GM18907 (cell line): ENCODE results near the gene SMPD4.
"Not testable (repeated sequence)": the region's sequence is repeated elsewhere in the genome, so short reads cannot be mapped to it uniquely, and the experiment has no call there.

Experiments used
- ATAC-seq: cut with Tn5 transposase; IDR thresholded peaks from one replicate; pipeline ENCODE4 v1.9.1; 2021; ENCODE audit warnings: mild to moderate bottlenecking, moderate library complexity; ENCODE audit not compliant: unreplicated experiment

The SMPD4 gene, protein sequence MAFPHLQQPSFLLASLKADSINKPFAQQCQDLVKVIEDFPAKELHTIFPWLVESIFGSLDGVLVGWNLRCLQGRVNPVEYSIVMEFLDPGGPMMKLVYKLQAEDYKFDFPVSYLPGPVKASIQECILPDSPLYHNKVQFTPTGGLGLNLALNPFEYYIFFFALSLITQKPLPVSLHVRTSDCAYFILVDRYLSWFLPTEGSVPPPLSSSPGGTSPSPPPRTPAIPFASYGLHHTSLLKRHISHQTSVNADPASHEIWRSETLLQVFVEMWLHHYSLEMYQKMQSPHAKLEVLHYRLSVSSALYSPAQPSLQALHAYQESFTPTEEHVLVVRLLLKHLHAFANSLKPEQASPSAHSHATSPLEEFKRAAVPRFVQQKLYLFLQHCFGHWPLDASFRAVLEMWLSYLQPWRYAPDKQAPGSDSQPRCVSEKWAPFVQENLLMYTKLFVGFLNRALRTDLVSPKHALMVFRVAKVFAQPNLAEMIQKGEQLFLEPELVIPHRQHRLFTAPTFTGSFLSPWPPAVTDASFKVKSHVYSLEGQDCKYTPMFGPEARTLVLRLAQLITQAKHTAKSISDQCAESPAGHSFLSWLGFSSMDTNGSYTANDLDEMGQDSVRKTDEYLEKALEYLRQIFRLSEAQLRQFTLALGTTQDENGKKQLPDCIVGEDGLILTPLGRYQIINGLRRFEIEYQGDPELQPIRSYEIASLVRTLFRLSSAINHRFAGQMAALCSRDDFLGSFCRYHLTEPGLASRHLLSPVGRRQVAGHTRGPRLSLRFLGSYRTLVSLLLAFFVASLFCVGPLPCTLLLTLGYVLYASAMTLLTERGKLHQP

DNA sequence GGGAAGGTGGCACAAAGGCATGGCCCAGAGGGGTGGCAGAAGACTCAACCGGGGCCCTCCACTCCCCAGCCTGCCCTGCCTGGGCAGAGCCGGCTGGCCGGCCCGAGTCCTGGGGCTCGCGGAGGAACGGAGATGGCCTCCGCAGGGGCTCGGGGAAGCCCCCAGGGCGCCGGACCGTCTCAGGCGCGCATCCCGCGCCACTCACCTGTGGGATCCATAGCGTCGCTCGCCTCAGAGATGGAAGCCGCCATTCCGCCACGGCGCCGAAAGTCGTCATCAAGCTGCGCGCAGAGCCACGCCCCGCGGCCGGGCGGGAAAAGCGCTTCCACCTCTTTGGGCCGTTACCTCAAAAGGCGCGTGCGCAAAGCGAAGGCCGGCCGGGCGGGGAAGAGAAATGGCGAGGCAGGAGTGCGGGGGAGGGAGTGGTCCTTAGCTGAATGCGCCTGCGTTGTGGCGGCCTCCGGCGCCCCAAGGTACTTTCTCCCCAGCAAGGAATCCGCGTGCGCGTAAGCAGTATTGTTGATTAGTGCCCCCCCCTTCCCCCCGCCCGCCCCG is at the start of gene SMPD4:
SMPD4 (minus strand) TSS at position 278 of the 555 bp plus-strand sequence. CDS start 5,010 bp downstream, outside the sequence.
- peak; percentile 70 for ATAC-seq

DNA sequence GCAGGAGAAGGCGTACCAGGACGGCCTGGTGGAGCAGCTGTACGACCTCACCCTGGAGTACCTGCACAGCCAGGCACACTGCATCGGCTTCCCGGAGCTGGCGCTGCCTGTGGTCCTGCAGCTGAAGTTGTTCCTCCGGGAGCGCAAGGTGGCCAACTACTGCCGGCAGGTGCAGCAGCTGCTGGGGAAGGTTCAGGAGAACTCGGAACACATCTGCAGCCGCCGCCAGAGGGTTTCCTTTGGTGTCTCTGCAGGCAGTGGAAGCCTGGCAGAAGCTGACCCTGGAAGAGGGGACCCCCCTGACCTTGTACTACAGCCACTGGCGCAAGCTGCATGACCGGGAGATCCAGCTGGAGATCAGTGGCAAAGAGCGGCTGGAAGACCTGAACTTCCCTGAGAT is 49.5 kb upstream of the SMPD4 start:
- not testable (repeated sequence) for ATAC-seq

DNA sequence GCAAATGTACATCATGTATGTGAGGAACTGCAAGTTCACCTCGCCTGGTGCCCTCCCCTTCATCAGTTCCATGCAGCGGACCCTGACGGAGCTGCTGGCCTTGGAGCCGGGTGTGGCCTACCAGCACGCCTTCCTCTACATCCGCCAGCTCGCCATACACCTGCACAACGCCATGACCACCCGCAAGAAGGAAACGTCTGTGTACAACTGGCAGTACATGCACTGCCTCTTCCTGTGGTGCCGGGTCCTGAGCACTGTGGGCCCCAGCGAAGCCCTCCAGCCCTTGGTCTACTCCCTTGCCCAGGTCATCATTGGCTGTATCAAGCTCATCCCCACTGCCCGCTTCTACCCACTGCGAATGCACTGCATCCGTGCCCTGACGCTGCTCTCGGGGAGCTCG is 49.0 kb upstream of the SMPD4 start:
- not testable (repeated sequence) for ATAC-seq

DNA sequence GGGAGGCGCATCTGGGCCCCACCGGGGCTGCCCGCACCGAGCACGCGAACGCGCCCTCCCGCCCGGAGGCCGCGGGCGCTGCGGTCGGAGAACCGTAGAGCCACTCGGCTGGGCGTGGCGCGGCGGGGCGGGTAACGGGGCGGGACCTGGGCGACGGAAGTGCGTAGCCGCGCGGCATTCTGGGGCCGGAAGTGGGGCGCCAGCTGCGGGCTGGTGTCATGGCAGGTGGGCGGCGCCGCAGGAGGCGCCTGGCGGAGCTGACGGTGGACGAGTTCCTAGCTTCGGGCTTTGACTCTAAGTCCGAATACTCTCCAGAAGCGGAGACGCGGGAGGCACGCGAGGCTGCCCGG is 47.7 kb upstream of the SMPD4 start:
- not testable (repeated sequence) for ATAC-seq

DNA sequence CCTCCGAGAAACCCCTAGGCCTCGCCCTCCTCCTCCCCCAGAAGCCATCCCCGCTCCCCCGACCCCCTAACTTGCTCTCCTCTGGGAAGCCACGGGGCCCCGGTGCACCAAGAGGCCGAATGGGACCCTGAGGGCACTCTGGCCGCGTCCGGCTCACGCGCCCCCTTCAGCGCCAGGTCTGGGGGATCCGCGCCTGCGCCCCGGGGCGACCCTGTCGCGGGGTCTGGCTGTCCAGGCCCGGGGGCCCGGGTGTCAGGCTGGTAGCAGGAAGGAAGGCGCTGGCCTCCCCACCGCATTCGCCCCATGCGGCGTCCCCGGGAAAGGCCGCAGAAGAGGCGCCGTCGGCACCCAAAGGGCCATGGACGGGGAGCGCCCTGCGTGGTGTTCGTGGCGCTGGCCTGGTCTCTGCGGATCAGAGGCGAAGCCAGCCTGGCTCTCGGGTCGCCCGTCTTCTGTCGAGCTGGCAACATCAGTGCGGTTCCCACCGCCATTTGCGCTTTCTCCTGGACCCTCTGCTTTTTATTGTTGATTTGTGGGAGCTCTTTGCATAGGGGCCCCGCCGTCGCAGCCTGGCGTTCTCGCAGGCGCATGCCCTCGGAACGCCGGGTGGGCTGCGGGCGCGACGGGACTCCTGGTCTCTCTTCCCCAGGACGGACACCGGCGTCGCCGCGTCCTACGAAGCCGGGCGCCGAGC is 47.2 kb upstream of the SMPD4 start:
- ATAC-seq: not testable (repeated sequence)

DNA sequence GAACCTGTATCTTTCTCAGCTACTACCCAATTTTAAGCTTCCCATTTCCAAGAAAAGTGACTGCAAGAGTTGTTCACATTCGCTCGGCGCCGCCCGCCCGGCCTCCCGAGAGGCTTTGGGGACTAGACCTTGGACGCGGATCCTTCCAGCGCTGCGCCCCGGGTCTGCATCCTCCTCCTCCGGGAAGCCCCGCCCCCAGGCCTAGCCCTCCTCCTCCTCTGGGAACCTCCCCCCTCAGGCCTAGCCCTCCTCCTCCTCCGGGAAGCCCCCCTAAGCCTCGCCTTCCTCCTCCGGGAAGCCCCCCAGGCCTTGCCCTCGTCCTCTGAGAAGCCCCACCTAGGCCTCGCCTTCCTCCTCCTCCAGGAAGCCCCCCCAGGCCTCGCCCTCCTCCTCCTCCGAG is 46.6 kb upstream of the SMPD4 start:
- not testable (repeated sequence) for ATAC-seq

DNA sequence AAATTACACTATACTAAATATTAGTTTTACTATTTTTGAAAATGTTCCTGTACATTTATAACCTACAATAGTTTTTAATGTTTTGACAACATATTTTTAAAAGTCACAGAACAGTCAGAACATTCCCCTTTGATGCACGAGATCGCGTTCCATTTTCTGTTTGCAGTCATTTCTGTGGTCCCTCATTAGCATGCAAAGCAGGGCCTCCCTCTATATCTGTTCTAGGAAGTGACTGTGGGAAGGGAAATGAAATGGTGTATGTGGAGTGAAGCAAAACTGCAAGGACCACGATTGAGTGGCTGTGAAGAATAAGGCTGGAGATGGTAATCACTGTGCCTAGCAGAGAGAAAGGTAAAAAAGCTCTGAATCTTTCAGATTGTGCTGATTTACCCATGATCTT is 41.1 kb upstream of the SMPD4 start:
- peak; percentile 59 for ATAC-seq

DNA sequence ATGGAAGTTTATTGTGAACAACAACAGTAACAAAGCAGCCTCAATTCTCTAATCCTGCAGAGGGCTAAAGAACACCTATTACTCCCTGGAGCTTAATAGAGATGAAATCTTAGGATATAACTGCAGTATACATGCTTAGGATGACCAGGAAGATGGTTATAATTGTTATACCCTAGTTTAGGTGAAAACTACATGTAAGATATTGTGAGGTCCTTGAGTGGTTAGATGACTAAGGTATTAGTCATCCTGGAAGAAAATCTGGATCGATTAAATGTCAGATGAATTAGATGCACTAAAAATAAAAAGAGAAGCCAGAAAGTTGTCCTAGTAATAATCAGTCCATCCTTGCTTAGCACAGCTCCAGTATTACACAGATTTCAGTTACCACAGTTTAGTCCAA is 39.1 kb upstream of the SMPD4 start:
- ATAC-seq: not testable (repeated sequence)

DNA sequence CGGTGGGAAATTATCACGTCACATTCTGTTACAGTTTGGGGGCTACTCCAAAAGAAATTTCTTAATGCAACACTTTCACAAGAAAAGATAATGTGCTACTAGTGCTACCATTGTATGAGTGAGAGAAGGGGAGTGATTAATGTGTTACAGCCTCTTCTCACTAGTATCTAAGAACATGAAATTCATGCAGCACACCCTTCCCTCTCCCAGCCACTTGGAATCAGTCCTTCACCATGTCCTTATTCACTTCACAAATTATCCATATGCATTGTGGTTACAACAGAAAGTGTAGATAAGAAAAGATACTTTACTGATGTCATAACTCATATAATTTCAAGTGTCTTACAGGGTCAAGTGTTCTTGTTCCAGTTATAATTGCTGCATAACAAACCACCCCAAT is 37.7 kb upstream of the SMPD4 start:
- not testable (repeated sequence) for ATAC-seq

DNA sequence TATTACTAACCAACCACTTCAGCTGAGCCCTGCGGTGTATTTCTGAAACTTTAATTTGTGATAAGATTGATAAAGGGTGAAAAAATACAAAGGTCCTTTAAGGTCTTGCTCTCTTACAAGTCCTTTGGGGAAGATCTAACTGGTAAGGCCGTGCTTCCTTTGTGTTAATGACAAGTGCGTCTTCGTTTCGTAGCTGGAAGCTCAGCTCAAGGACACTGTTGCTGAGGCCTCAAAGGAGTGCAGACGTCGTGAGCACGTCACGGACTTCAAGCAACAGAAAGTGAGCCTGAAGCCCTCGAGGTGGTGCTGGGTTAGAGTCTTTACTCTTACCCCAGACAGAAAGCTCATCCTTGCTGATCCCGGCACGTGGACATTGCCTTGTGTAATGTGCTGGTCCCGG is 25.6 kb upstream of the SMPD4 start:
- ATAC-seq: not testable (repeated sequence)

DNA sequence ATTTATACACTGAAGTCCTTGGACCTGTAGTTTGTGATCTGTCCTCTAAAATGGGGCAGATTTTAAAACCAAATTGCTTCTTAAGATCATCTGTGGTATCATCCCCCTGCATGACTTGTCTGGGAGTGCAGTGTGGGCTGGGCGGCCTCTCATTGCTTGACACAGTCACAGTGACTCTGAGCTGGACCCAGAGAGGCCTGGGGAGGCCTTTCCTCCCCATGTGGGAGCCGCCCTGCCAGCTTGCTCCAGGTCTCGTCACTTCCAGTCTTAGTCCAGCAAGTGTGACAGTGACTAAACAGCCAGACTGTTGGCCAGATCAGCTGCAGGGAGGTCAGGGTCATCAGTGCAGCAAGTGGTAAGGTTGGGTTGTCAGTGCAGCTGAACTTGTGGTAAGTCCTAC is 21.7 kb upstream of the SMPD4 start:
- not testable (repeated sequence) for ATAC-seq

DNA sequence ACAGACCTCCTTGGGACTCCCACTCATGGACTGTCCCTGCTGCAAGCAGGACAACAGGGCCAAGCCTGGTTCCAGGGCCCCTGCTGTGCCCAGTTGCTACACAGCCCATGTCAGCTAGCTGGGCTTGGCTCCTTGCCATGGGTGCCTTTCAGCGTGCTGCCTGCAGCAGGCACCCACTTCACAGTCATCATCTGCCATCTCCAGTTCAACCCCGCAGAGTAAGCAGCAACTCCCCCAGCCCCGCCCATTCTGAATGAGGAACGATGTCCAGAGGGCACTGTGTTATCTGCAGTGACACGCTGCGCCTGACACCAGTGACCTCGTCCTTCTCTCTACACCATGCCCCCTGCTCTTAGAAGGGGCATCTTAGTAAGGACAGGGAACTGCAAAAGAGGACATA is 21.1 kb upstream of the SMPD4 start:
- not testable (repeated sequence) for ATAC-seq

DNA sequence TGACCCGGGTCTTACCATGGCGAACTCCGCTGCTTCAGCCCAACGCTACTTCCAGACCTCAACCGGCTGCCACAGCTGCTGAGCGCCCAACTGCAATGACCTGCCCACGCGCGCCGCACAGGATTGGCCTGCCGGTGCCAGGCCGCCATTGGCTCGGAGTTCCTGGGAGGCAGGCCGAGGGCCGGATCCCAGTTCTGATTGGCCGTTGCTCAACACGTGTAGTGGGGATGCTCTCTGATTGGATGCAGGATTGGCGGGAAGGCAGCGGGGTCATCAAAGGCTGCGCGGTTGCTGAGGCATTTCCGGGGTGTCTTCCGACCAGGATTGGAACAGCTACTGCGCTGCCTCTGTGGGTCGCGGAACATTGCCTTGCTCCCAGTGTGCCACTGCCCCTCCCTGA is 16.9 kb upstream of the SMPD4 start, which contains the start of gene TUBA3E:
TUBA3E (minus strand) TSS at position 97 of the 400 bp plus-strand sequence; CDS start at position 18, 79 bp downstream.
- no peak for ATAC-seq

DNA sequence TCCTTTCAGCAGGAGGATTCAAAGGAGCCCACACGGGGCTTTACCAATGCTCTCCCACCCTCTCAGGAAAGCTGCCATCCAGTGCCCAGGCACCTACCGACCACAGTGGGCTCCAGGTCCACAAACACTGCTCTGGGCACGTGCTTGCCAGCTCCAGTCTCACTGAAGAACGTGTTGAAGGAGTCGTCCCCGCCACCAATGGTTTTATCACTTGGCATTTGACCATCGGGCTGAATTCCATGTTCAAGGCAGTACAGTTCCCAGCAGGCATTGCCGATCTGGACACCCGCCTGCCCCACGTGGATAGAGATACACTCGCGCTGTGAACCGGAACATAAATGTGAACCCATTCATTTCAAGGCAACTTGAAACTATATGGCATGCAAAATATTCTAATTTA is 14.7 kb upstream of the SMPD4 start:
- ATAC-seq: not testable (repeated sequence)

DNA sequence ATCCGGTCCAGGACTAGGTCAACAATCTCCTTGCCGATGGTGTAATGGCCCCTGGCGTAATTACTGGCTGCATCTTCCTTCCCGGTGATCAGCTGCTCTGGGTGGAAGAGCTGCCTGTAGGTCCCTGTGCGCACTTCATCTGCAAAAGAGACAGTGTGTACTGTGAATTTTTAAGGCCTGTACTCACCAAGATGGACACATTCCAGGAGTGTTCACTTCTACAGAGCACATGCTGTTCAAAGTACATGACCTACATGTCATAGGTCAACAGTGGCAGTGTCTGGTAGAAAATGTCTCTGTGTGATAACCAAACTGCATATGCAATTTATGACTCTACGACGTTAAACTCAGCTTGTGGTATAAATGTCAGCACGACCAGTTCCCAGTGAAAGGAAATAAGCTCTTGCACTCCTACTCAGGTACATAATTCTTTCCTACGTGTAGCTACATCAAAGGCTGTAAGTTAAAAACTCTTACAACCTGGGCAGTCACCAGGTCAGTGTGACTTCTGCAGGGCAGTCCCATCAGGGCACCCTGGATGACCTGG is 13.8 kb upstream of the SMPD4 start:
- ATAC-seq: not testable (repeated sequence)

DNA sequence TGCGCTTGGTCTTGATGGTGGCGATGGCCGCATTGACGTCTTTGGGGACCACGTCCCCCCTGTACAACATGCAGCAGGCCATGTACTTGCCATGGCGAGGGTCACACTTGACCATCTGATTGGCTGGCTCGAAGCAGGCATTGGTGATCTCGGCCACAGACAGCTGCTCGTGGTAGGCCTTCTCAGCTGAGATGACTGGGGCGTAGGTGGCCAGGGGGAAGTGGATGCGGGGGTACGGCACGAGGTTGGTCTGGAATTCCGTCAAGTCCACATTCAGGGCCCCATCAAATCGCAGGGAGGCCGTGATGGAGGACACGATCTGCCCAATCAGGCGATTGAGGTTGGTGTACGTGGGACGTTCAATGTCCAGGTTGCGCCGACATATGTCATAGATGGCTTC is 12.4 kb upstream of the SMPD4 start:
- ATAC-seq: not testable (repeated sequence)

DNA sequence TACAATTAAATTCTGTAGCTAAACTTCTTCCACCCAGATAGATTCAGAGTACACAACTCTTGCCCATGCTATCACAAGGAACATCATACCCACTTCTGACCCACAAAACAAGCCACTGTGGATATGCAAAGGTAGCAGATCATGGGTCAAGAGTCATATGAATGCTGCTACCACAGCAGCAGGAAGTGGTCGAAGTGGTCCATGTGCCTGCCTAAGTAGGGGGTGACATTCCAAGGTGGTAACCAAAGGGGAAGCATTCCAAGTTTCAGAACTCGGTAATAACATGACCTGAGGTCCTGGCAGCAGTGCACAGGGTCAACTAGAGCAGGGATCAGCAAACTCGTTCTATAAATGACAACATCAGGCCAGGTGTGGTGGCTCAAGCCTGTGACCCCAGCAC is 11.0 kb upstream of the SMPD4 start:
- ATAC-seq: not testable (repeated sequence)

DNA sequence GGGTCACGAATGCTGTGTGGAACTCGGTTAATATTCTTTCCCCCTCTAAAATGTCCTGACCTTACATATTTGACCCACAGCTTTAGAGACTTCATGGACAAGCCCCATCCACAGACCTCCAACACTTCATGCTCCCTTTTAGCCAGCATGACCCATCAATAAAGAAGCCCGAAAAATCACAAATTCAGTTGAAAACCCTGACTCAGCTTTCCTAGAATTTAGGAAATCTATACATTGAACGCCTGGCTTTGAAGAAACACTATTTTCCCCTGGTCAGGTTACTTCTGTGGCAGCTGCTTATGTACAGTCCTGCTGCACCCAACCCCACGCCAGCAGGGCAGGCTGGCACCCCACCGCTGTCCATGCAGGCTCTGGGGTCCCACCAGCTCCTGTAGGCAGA is 9.9 kb upstream of the SMPD4 start:
- not testable (repeated sequence) for ATAC-seq

DNA sequence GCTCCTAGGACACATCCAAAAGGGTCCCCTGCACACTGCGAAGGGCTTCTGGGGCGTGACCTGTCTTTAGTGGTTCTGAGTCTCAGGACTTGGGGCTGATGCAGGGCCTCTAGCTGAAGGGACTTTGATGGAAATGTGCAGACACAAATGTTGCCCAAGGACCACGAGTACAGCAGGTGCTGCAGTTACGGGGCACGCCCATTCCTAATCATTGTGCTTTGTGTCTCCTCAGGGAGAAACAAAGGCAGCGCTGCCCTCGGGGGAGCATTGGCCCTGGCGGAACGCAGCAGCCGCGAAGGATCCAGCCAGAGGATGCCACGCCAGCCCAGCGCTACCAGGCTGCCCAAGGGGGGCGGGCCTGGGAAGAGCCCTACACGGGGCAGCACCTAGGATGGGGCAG is 8.8 kb upstream of the SMPD4 start:
- no peak for ATAC-seq

DNA sequence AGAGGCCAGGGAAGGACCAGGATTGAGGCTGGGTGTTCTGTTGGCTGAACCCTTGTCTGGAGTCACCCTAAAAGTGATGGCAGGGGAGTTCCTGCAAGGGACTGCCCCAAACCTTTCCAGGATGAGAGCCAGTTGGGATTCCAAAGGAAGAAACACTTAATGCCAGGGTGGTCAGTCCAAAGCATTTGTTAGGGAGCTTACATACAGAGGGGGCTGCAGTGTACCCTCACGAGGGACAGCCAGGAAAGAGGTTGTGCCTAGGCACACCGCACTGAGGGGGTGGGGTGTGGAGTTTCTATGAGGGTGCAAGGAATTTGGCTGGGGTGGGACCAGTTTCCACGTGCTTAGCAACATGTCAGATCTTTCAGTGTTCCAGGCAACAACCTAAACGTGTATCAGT is 7.6 kb upstream of the SMPD4 start:
- ATAC-seq: not testable (repeated sequence)
